GM19372 (cell line): ENCODE measurements around the gene SS18L1.
"Not testable (repeated sequence)": the region's sequence is repeated elsewhere in the genome, so short reads cannot be mapped to it uniquely, and the experiment has no call there.

Source experiments
- ATAC-seq: cut with Tn5 transposase; IDR thresholded peaks from one replicate; pipeline ENCODE4 v1.9.1; 2021; ENCODE audit warnings: mild to moderate bottlenecking, low read depth, moderate library complexity; ENCODE audit not compliant: unreplicated experiment

SS18L1 gene

GRCh38 chr20:62143081-62143956, at the start of gene SS18L1, which contains the start of gene PSMA7:
SS18L1 (plus strand) TSS chr20:62143769; CDS start chr20:62143821, 52 bp downstream.
PSMA7 (minus strand) TSS chr20:62143394; CDS start chr20:62143303, 91 bp downstream.
- peak; percentile 77 for ATAC-seq

- ATAC-seq: no peak
Measured at GRCh38 chr20:62096421-62097380, 46.9 kb upstream of the SS18L1 start.

- ATAC-seq: no peak
Measured at GRCh38 chr20:62097881-62098407, 45.6 kb upstream of the SS18L1 start.

GRCh38 chr20:62101078-62101477, 42.5 kb upstream of the SS18L1 start:
- no peak for ATAC-seq

- ATAC-seq: no peak
Measured at GRCh38 chr20:62103508-62104233, 39.9 kb upstream of the SS18L1 start.

- no peak for ATAC-seq
Measured at GRCh38 chr20:62104234-62104789, 39.3 kb upstream of the SS18L1 start.

- no peak for ATAC-seq
Measured at GRCh38 chr20:62104791-62105345, 38.7 kb upstream of the SS18L1 start.

GRCh38 chr20:62105592-62105991, 38.0 kb upstream of the SS18L1 start:
- ATAC-seq: no peak

GRCh38 chr20:62111148-62111547, 32.4 kb upstream of the SS18L1 start:
- no peak for ATAC-seq

GRCh38 chr20:62112368-62112767, 31.2 kb upstream of the SS18L1 start:
- ATAC-seq: no peak

- ATAC-seq: no peak
Measured at GRCh38 chr20:62114894-62115293, 28.7 kb upstream of the SS18L1 start.

- not testable (repeated sequence) for ATAC-seq
Measured at GRCh38 chr20:62115800-62116407, 27.7 kb upstream of the SS18L1 start.

- ATAC-seq: no peak
Measured at GRCh38 chr20:62116558-62117361, 26.8 kb upstream of the SS18L1 start.

- ATAC-seq: no peak
Measured at GRCh38 chr20:62117362-62117646, 26.3 kb upstream of the SS18L1 start.

- no peak for ATAC-seq
Measured at GRCh38 chr20:62117658-62118057, 25.9 kb upstream of the SS18L1 start.

- ATAC-seq: no peak
Measured at GRCh38 chr20:62118113-62119043, 25.2 kb upstream of the SS18L1 start.

- ATAC-seq: no peak
Measured at GRCh38 chr20:62119115-62119514, 24.5 kb upstream of the SS18L1 start.
